Measurements from ENCODE around the gene CD200R1. TPM values are rescaled to one million over a fixed set of nuclear protein-coding genes. Genes with fewer than 3 reads are reported as not detected.

CD200R1 gene
- total and polyA plus RNA-seq, 2 of the 13 experiments (the other 11 are each of a cell fraction or from before 2014, with no cell fraction given), result 0.04 TPM; not detected in 1

DNA sequence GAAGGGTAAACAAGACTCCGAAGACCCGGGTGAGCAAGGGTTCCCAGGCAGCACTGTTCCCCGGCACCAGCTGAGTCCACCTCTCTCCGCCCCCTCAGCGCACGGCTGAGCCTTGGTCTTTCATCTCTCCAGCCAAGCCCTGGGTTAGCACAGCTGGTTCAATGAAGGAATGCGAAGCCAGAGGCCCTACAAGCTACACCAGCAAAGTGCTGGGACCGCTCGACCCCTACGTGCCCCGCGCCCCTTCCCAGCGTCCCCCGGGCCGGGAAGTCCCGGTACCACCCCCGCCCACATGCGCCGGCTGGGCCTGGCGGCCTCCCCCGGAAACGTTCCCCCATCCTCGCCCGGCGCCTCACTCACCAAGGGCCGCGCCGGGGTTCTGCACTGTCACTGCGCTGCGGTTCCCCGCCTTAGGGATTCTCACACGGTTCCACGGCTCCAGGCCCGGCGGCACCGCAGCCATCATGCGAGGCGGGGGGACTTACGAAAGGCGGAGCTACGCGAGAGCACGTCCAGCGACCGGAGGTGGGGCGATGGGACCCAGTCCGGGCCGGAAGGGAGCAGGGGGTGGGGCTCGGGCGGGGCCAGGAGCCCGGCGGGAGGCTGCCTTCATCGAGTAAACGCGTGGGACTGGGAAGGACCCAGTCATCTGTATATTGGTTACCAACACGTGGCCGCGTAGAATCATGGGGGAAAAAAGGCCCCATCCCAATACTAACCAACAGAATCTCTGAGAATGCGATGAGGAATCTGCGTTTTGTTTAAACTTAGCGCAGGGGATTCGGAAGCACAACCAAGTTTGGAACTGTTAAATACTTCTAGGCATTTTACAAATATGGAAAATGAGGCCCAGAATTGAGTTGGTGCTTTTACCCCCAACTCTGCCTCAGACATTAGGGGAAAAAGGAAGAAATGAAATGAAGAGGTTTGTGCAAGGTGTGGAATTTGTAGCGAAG lies 44.6 kb upstream of the CD200R1 start (continued):
- TF ChIP-seq, protein P1, sequence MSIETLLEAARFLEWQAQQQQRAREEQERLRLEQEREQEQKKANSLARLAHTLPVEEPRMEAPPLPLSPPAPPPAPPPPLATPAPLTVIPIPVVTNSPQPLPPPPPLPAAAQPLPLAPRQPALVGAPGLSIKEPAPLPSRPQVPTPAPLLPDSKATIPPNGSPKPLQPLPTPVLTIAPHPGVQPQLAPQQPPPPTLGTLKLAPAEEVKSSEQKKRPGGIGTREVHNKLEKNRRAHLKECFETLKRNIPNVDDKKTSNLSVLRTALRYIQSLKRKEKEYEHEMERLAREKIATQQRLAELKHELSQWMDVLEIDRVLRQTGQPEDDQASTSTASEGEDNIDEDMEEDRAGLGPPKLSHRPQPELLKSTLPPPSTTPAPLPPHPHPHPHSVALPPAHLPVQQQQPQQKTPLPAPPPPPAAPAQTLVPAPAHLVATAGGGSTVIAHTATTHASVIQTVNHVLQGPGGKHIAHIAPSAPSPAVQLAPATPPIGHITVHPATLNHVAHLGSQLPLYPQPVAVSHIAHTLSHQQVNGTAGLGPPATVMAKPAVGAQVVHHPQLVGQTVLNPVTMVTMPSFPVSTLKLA (IDR thresholded peaks at IDR 0.05), result peak; percentile 27; the same call in 1 of the 2 replicates
- TF ChIP-seq XBP1 (CRISPR knock-in tag; IDR thresholded peaks at IDR 0.05), result no peak
- TF ChIP-seq NR2C2 (CRISPR knock-in tag; IDR thresholded peaks at IDR 0.05; ENCODE audit: borderline replicate concordance), result peak; percentile 97
- TF ChIP-seq HDAC2 (CRISPR knock-in tag; IDR thresholded peaks at IDR 0.05), result no peak; the same call in 1 of the 2 replicates
- peak; percentile 87 for TF ChIP-seq ZNF343 (CRISPR knock-in tag; IDR thresholded peaks at IDR 0.05)
- TF ChIP-seq ZSCAN22 (CRISPR knock-in tag; IDR thresholded peaks at IDR 0.05), result 0 out of 2 replicates have a peak, but pooled peaks have one; percentile 47
- TF ChIP-seq SYNCRIP (IDR thresholded peaks at IDR 0.05; ENCODE audit: insufficient read depth, low read depth, low read length), result no peak
- peak; percentile 41; the same call in 1 of the 2 replicates for TF ChIP-seq RNF2 (conservative IDR thresholded peaks at IDR 0.05; ENCODE audit: low read depth)
- TF ChIP-seq, protein P2, sequence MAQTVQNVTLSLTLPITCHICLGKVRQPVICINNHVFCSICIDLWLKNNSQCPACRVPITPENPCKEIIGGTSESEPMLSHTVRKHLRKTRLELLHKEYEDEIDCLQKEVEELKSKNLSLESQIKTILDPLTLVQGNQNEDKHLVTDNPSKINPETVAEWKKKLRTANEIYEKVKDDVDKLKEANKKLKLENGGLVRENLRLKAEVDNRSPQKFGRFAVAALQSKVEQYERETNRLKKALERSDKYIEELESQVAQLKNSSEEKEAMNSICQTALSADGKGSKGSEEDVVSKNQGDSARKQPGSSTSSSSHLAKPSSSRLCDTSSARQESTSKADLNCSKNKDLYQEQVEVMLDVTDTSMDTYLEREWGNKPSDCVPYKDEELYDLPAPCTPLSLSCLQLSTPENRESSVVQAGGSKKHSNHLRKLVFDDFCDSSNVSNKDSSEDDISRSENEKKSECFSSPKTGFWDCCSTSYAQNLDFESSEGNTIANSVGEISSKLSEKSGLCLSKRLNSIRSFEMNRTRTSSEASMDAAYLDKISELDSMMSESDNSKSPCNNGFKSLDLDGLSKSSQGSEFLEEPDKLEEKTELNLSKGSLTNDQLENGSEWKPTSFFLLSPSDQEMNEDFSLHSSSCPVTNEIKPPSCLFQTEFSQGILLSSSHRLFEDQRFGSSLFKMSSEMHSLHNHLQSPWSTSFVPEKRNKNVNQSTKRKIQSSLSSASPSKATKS (CRISPR knock-in tag; IDR thresholded peaks at IDR 0.05), result no peak
- 0 out of 2 replicates have a peak, but pooled peaks have one; percentile 49 for TF ChIP-seq ZNF12 (CRISPR knock-in tag; IDR thresholded peaks at IDR 0.05)
- TF ChIP-seq ZBTB7A (CRISPR knock-in tag; IDR thresholded peaks at IDR 0.05), result peak; percentile 79
- no peak for TF ChIP-seq SRSF1 (optimal IDR thresholded peaks at IDR 0.05; ENCODE audit: low read depth, low read length)
- TF ChIP-seq, protein P3, sequence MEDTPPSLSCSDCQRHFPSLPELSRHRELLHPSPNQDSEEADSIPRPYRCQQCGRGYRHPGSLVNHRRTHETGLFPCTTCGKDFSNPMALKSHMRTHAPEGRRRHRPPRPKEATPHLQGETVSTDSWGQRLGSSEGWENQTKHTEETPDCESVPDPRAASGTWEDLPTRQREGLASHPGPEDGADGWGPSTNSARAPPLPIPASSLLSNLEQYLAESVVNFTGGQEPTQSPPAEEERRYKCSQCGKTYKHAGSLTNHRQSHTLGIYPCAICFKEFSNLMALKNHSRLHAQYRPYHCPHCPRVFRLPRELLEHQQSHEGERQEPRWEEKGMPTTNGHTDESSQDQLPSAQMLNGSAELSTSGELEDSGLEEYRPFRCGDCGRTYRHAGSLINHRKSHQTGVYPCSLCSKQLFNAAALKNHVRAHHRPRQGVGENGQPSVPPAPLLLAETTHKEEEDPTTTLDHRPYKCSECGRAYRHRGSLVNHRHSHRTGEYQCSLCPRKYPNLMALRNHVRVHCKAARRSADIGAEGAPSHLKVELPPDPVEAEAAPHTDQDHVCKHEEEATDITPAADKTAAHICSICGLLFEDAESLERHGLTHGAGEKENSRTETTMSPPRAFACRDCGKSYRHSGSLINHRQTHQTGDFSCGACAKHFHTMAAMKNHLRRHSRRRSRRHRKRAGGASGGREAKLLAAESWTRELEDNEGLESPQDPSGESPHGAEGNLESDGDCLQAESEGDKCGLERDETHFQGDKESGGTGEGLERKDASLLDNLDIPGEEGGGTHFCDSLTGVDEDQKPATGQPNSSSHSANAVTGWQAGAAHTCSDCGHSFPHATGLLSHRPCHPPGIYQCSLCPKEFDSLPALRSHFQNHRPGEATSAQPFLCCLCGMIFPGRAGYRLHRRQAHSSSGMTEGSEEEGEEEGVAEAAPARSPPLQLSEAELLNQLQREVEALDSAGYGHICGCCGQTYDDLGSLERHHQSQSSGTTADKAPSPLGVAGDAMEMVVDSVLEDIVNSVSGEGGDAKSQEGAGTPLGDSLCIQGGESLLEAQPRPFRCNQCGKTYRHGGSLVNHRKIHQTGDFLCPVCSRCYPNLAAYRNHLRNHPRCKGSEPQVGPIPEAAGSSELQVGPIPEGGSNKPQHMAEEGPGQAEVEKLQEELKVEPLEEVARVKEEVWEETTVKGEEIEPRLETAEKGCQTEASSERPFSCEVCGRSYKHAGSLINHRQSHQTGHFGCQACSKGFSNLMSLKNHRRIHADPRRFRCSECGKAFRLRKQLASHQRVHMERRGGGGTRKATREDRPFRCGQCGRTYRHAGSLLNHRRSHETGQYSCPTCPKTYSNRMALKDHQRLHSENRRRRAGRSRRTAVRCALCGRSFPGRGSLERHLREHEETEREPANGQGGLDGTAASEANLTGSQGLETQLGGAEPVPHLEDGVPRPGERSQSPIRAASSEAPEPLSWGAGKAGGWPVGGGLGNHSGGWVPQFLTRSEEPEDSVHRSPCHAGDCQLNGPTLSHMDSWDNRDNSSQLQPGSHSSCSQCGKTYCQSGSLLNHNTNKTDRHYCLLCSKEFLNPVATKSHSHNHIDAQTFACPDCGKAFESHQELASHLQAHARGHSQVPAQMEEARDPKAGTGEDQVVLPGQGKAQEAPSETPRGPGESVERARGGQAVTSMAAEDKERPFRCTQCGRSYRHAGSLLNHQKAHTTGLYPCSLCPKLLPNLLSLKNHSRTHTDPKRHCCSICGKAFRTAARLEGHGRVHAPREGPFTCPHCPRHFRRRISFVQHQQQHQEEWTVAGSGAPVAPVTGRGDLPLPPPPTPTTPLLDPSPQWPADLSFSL (CRISPR knock-in tag; IDR thresholded peaks at IDR 0.05), result no peak
- peak; percentile 63; the same call in 1 of the 2 replicates for TF ChIP-seq ZNF333 (CRISPR knock-in tag; IDR thresholded peaks at IDR 0.05; ENCODE audit: borderline replicate concordance)
- peak; percentile 93 for TF ChIP-seq ZNF160 (CRISPR knock-in tag; IDR thresholded peaks at IDR 0.05)
- TF ChIP-seq MTF2 (CRISPR knock-in tag; IDR thresholded peaks at IDR 0.05; ENCODE audit: borderline replicate concordance), result no peak
- TF ChIP-seq FOXA1 (IDR thresholded peaks at IDR 0.05), result no peak
- peak; percentile 73 for TF ChIP-seq FOXA1 (CRISPR knock-in tag; IDR thresholded peaks at IDR 0.05)
- TF ChIP-seq ONECUT2 (CRISPR knock-in tag; IDR thresholded peaks at IDR 0.05), result no peak

Data from HepG2 (cell line).